COR-L47 (cell line): ENCODE measurements around the gene RAD51B.
"Not testable (repeated sequence)": the region's sequence is repeated elsewhere in the genome, so short reads cannot be mapped to it uniquely, and the experiment has no call there.

Experiments
- DNase-seq: peaks from one replicate; lab custom pipeline; 2025; lab: John Stamatoyannopoulos, UW

Gene RAD51B

DNA sequence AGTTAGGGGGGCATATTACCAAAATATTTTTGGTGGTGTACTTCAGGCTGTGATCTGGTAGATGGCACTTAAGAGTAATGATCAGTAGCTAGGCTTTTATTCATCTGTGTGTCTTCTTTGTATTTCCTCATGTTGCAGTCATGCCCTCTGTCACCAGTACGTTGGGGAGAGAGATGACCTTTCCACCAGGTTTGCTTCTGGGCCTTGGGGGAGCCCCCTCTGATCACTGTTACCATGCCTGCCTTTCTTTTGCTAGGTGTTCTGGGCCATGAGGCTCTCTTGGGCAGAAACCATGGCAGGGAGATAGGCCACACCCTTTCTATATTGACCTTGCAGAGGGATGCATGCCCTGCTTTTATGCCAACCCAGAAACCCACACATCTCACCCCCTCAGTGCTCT lies 208.5 kb downstream of the RAD51B start:
- DNase-seq = no peak

DNA sequence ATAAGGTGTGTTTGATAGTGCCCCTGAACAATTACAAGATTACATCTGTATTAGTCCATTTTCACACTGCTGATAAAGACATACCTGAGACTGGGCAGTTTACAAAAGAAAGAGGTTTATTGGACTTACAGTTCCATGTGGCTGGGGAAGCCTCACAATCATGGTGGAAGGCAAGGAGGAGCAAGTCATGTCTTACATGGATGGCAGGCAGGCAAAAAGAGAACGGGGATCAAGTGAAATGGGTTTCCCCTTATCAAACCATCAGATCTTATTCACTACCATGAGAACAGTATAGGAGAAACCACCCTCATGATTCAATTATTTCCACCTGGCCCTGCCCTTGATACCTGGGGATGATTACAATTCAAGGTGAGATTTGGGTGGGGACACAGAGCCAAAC lies 211.4 kb downstream of the RAD51B start:
- not testable (repeated sequence) for DNase-seq

DNA sequence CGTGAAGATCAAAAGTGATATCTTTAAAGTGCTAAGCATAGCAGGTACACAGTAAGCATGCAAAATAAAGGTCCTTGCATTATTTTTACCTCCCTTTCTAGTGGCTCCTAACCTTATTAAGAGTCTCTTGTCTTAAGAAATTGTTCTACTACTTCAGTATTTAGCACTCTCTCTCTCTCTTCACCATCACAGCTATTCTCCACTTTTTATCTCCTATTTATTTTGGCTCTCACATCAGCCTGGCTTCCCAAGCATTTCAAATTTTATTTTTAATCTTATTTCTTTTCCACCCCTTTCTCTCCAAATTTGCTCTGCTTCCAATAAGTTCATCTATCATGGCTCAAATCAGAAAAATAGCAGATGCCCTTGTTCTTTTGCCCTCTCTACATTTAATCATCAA lies 212.6 kb downstream of the RAD51B start:
- DNase-seq = no peak

DNA sequence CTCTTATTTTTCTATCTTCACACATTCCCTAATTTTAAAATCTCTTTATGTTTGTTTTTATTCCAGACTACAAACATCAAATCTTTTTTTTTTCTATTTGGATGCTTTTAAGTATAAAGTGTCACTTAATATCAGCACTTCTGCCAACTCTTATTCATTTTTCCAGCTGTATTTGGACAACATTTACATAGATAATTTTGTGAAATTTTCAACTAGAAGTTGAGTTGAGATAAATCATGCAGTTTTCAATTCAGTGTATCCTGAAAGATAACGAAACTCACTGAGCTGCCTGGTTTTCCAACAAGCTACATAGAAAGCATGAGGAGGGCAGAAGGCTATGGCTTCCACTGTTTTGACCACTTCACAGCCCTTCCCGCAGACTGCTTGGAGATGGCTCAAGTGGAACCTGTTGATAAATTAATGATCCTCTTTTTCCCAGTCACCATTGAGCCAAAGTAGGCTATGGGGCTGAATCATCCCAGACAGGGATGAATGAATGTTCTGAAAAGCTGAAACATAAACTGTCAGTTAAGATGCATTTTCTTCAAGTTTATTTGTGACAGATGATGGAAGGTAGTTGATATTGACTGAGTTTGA lies 213.9 kb downstream of the RAD51B start:
- DNase-seq = no peak

DNA sequence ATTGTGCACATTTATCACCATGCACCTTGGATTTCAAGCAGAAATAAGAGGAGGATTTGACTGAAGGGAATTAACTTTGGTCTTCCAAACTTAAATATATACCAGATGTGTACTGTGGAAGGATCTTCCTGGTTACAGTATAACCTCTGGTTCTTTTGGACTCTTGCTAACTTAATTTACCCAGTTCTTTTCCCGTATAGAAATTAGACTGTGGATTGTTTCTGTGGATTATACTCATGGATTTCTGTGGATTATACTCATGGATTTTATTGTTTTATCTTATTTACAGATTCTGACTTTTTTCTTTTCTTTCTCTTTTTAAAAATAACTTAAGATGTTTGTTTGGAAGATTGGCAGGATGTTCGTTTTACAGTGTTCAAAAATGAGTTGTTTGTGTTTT lies 215.3 kb downstream of the RAD51B start:
- DNase-seq = no peak

DNA sequence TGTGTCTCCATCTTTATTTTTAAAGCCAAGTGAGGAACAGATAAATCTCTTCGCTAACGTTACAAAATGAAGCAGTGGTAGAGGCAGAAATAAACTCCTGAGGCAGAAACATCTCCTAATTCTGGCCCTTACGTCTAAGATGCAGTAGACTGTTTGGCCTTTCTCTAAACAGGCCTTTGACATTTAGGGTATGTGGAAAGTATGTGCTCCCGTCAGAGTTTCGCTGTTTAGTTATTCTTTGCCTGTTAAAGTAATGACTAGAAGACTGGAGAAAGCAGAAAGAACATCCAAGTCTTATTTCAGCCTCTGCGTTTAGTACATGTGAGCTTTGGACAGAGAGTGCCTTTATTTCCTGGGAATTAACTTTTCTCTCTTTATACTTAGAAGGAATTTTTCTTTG lies 216.6 kb downstream of the RAD51B start:
- DNase-seq = no peak

DNA sequence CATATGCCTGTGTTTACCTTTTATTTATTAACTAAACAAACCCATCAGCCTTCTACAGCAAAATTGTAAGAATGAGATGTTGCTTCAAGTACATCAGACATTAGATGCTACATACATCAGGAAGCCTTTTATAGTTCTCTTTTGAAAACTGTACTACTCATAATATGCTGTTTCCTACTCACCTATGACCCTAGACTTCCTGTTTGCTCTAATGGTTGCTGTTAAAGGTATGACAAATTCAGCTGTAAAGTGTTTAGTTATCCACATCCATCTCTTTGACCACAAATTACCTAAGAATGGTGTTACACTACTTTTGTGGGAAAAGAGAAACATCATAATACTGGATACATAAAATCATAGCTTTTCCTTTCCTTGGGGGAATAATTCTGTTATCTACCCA lies 220.0 kb downstream of the RAD51B start:
- DNase-seq = no peak

DNA sequence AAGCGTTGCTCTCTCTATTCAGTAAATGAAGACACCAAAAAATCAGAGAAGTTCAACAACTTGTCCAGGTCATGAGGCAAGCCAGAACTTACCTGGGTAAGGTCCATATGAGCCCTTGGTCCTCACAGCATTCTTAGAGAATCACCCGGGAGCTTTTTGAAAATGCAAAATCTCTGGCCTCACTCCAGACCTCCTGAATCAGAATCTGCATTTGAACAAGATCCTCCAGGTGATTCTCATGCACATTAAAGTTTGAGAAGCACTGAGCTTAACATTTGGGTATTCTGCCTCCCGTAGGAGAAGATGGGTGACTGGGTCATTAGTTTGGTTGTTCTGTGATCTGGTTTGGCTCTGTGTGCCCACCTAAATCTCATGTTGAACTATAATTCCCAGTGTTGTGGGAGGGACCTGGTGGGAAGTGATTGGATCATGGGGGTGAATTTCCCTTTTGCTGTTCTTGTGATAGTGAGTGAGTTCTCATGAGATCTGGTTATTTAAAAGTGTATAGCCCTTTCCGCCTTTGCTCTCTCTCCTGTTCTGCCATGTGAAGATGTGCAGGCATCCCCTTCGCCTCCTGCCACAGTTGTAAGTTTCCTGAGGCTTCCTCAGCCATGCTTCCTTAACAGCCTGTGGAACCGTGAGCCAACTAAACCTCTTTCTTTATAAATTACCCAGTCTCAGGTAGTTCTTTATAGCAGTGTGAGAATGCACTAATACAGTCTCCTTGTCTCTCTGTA lies 221.2 kb downstream of the RAD51B start:
- no peak for DNase-seq

DNA sequence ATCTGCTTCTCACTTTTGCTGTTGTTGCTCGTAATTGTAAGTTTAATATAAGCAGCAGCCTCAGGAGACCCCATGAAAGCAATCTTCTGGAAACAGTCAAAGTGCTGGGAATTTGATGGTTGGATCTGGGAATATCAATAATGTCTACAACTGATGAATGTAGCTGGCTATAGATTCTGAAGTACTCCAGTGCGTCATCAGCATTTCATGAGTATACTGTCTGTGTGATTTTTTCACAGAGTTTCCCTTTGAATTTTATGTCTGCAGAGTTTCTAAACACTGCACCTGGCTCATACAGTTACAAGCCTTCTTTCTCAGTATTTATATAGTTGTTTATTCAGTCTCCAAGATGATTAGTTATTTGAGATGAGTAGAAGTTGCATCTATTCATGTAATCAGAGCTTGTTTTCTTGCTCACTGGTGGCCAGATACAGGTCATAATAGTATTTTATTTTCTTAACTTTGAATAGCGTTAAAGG lies 222.3 kb downstream of the RAD51B start:
- no peak for DNase-seq

DNA sequence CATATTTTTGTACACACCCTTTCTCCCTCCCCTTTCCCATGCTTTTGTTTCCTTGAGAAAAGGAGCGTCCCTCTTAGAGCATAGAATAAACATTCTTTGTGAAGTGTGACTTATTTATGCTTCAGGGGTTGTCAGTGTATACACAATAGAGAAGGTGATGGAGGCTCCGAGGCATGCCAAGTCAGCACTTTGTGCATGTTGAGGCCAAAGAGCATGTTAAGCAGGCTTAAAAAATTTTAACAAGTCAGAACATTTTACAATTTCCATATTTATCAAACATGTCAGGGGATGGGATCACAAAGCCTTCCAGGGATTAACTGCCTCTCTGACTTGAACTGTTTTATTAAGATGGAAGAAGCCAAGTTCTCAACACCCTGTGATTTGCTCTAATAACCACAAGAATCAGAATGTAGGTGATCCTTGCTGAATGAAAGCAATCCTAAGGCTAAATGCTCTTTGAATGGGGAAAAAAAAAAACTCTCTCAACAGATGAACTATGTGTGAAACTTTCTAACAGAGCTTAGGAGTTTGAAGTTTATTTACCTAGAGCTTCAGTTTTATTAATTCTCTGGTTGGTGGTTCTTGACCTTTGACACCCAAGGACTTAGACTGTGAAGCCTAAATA lies 223.1 kb downstream of the RAD51B start:
- peak; percentile 27 for DNase-seq

DNA sequence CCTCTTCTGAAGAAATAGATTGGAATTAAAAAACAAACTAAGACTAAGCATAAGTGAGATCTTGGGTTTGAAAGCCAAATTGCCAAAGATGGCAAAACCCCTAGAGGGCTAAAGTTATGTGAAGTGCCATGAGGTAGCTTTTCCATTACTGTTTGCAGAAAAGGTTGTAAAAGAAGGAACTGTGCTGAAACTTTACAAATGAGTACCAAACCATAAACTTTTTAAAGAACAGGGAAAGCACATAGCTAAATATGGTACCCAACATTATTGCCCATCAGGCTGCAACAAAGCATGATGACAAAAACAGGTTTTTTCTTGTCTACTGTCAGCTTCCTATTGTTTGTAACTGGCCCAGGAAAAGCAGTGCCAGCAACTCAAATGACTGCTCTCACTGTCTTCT lies 224.2 kb downstream of the RAD51B start:
- DNase-seq = no peak

DNA sequence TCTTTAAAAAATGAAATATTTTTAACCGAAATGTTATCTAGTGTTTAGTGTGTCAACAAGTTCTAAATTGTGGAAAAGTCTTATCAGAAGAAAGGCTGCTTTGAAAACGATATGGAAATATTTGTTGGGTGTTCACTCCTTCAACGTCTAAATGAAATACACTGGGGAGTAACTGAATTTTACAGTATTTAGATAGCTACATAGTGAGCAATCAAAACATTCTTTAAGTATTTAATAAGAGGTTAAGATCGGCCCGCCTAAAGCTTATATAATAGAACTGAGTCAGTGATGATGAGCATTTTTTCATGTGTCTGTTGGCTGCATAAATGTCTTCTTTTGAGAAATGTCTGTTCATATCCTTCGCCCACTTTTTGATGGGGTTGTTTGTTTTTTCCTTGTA lies 228.3 kb downstream of the RAD51B start:
- DNase-seq = no peak

DNA sequence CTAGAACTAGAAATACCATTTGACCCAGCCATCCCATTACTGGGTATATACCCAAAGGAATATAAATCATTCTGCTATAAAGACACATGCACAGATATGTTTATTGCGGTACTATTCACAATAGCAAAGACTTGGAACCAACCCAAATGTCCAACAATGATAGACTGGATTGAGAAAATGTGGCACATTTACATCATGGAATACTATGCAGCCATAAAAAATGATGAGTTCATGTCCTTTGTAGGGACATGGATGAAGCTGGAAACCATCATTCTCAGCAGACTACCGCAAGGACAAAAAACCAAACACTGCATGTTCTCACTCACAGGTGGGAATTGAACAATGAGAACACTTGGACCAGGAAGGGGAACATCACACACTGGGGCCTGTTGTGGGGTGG lies 229.2 kb downstream of the RAD51B start:
- not testable (repeated sequence) for DNase-seq

DNA sequence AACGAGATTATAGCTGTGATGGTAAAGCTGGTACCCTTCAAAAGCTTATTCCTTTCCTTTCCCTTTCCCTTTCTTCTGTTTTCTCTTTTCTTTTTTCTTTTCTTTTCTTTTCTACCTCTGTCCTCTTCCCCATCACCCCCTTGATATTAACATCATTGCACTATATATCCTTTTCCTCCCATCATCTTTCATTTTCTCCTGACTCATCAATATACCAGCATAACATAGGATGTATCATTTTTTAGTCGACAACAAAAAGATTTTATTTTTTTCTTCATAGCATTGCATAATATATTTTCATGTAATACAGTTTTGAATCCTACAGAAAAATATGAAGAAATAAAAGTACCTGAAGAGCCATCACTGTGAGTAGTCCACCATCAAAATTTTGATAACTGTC lies 230.6 kb downstream of the RAD51B start:
- DNase-seq = no peak

DNA sequence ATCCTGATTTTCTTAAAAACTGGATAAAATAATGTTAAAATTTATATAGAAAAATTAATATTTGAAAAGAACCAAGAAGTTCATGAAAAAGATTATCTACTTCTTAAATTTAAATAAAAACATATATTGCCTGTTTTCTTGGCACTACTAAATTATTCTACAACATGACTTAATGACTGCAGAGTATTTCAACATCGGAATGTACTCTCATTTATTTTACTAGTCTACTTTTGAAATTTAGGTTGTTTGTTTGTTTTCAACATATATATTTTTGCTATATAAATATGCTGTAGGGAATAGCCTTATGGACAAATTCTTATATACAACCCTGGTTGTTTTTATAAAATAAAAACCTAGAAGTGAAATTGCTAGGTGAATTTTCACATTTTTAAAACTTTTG lies 231.6 kb downstream of the RAD51B start:
- no peak for DNase-seq

DNA sequence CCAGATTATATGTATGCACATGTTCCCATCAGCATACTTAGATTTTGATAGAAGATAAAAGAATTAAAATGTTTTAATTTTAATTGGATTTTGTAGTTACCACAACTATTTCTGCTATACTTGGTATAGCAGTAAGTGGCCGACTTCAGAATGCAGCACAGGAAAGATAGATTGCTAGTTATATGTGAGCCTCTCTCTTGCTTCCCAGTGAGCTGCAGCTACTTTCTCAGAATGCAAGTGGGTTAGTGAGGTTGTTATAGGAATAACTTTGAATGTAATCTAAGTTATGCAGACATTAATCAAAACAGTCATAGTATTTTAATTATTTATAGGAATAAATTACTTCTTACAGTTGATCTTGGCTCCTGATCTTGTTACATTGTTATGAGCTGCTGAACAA lies 240.6 kb downstream of the RAD51B start:
- DNase-seq = no peak

DNA sequence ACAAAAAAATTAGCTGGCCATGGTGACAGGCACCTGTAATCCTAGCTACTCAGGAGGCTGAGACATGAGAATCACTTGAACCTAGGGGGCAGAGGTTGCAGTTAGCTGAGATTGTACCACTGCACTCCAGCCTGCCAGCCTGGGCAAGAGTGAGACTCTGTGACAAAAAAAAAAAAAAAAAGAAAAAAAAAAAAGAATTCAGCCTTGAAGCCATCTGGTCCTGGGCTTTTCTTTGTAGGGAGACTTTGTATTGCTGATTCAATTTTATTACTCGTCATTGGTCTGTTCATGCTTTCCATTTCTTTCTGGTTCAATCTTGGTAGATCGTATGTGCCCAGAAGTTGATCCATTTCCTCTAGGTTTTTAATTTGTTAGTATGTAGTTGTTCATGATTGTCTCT lies 243.1 kb downstream of the RAD51B start:
- DNase-seq = no peak

DNA sequence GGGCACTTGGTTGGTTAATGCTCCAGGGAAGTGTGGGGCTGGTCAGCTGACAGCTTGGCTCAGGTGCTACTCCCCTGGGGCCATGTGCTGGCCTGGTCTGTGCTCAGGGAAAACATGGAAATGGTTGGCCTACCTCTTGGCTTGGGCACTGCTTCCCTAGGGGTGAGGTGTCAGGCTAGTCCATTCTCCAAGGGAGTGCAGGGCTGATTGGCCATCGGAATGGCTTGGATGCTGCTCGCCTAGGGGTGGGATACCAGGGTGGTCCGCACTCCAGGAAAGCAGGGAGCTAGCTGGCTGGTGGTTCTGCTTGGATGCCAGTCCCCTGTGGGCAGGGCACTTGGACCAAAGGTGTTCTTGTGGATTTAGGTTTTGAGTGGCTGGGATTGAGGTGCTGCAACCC lies 245.7 kb downstream of the RAD51B start:
- DNase-seq = no peak

DNA sequence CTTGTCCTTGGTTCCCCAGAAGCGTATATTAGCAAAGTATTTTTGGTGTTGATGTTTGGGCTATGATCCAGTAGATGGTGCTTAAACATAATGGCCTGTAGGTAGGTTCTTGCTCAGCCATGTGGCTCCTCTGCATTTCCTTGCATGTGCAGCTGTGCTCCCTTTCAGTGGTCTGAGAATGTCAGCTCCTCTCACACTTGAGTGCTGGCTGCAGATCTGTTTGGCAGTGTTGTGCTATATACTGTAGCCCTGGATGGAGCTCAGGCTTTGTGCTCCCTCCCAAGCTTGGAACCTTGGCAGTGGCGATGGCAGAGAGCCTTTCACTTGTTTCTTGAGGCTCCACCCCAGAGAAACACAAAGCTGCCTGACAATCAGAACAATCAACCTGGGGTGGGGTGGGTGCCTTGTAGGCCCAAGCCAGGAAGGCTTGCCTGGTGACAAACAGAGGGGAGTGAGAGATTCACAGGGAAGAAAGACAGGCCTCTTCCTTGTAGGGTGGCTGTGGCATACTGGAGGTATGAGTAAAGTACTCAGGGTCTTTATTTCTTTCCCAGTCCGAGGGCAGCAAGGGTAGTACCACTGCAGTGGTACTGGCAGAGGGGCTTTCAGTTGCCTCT lies 255.3 kb downstream of the RAD51B start:
- DNase-seq = no peak

DNA sequence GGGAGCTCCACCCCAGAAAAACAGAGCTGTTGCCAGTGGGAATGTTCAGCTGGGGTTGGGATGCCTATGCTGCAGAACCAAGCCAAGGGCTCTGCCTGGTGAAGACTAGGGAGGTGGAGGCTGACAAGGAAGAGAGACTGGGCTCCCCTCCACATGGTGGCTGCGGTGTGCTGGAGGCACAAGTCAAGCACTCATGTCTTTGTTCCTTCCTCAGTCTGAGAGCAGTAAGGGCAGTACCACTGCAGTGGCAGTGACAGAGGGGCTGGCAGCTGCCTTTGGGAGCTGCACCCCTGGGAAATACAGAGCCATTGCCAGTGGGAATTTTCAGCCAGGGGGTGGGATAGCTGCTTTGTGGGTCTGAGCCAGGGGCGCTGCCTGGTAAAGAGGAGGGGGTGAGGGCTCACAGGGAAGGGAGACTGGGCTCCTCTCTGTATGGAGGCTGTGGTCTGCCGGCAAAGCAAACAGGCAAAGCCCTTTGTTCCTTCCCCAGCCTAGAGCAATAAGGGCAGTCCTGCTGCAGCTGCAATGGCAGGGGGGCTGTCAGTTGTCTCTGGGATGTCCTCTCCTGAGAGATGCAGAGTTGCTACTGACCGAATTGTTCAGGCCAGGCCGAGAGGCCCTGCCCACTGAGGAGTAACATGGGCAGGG lies 255.9 kb downstream of the RAD51B start:
- DNase-seq = no peak

DNA sequence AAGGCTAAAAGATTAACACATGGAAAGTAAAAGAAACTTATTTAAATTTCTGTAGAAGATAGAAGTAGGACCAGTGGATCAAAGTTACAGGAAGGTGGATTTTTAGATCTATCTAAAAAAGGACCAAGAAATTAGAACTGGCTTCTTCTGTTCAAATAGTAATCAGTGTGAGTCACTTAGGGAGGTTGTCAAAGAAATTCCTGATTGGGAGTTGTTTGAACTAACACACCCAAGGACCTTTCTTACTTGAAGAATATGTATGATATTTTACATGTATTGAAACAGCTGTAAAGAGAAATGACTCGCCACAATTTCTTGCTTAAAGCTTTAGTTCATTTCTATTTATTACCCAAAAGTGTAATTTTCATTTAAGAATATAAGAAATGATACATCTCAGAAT lies 256.9 kb downstream of the RAD51B start:
- DNase-seq = no peak

DNA sequence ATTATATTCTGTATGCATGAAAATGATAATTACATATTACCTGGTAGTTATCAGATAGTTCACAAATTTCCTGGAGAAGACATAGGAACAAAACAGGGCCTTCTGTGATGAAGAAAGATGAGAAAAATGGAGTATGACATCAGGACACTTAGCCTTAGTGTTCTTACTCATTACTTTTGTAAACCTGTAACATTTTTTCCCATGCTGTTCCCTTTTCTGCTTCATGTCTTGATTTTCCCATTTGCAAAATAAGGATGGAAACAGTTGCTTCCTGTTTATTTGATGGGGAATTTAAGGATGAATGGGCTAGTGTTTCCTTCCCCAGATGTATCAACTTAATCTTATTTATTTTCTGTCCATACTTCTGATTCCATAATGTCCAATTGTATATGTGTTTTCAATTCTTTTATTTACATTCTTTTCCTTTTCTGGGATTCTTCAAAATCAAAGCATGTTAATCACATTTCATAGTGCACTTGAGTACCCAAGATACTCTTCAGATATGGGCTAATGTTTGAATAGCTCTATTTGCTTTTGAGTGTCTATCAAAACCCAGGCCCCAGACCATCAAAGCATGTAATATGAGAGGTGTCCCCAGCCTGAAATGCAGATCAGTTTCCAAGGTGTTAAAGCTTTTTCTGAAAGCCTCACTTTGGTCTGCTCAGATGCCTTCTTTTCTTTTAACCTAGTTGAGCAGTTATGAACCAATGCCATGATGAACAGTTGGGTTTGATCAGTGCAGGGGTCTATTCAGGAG lies 260.5 kb downstream of the RAD51B start:
- DNase-seq = no peak
